Stomach (tissue), 4 donors: ENCODE measurements around the gene NDUFB2.

Experiments used
- EP300 ChIP-seq: sonication (generic); formaldehyde crosslinking; IDR thresholded peaks from one replicate; pipeline ENCODE4 v1.6.1; 2017; ENCODE audit warnings: antibody characterized with exemption
- POLR2AphosphoS5 ChIP-seq, 3 donors: sonication (generic); formaldehyde crosslinking; IDR thresholded peaks; one replicate each; pipeline ENCODE4 v1.6.1; 2016; ENCODE audit warnings: antibody characterized with exemption in 3 of 3
- TF ChIP-seq, protein P1 (sequence below), 7 experiments: fragments of 450-650 bp in 4 of 7; fragments of 200-600 bp in 3 of 7; sonication (generic) in 3 of 7; IDR thresholded peaks; one replicate each; pipeline ENCODE4 v1.5.1; 2016 to 2019; ENCODE audit warnings: antibody characterized with exemption in 7 of 7, control low read depth in 2 of 7, mild to moderate bottlenecking in 1 of 7

DNA sequence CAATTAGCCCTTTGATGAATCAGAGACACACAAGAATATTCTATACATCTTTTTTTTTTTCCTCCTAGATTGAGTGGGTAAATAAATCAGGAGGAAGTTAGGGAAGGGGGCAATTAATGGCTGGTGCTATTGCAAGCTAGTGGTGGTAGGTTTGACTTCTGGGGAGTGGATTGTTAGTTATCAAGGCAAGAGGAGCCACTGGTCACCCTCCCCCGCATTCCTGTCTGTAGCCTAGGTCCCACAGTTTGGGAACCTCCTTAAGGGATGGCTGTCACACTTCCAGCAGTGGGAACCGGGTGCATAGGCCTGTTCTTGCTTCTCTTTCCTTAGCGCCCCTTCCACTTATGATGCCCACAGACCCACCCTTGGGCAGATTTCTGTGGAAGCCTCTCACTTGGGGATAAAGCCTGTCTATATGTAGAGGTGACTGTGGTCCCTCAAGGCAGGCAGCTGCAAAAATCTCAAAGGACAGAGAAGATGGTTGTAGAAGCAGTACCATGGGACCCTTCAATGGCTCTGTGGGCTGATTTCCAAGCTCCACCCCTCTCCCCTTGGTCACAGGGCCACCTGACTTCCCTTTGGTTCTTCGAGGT is 26.1 kb upstream of the NDUFB2 start:
- TF ChIP-seq, protein P1, sequence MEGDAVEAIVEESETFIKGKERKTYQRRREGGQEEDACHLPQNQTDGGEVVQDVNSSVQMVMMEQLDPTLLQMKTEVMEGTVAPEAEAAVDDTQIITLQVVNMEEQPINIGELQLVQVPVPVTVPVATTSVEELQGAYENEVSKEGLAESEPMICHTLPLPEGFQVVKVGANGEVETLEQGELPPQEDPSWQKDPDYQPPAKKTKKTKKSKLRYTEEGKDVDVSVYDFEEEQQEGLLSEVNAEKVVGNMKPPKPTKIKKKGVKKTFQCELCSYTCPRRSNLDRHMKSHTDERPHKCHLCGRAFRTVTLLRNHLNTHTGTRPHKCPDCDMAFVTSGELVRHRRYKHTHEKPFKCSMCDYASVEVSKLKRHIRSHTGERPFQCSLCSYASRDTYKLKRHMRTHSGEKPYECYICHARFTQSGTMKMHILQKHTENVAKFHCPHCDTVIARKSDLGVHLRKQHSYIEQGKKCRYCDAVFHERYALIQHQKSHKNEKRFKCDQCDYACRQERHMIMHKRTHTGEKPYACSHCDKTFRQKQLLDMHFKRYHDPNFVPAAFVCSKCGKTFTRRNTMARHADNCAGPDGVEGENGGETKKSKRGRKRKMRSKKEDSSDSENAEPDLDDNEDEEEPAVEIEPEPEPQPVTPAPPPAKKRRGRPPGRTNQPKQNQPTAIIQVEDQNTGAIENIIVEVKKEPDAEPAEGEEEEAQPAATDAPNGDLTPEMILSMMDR (IDR thresholded peaks at IDR 0.05) = no peak
- no peak for TF ChIP-seq POLR2AphosphoS5 (IDR thresholded peaks at IDR 0.05)
- TF ChIP-seq EP300 = no peak
